Measurements from ENCODE around the gene C2orf80.

DNA sequence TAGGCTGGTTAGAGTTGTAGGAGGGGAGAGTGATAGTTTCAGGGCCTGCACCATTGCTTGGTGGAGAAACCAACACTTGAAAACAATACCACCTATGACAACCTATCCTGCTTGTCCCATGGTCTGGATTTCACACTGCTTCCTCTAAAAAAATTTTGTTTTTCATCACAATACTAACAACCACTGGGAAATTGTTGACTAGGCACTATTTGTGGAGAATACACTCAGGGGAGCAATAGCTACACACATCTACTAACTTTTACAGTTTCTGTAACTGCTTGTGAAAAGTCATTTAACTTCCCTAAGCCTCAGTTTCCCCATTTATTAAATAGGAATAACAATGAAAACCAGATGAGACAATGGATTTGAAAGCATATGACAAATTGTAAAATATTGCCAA, 39.7 kb downstream of the C2orf80 start:
- TF ChIP-seq, protein P1, sequence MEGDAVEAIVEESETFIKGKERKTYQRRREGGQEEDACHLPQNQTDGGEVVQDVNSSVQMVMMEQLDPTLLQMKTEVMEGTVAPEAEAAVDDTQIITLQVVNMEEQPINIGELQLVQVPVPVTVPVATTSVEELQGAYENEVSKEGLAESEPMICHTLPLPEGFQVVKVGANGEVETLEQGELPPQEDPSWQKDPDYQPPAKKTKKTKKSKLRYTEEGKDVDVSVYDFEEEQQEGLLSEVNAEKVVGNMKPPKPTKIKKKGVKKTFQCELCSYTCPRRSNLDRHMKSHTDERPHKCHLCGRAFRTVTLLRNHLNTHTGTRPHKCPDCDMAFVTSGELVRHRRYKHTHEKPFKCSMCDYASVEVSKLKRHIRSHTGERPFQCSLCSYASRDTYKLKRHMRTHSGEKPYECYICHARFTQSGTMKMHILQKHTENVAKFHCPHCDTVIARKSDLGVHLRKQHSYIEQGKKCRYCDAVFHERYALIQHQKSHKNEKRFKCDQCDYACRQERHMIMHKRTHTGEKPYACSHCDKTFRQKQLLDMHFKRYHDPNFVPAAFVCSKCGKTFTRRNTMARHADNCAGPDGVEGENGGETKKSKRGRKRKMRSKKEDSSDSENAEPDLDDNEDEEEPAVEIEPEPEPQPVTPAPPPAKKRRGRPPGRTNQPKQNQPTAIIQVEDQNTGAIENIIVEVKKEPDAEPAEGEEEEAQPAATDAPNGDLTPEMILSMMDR (IDR thresholded peaks at IDR 0.05; ENCODE audit: low read length), result no peak
- TF ChIP-seq EZH2 (IDR thresholded peaks at IDR 0.05; ENCODE audit: borderline replicate concordance, low read length), result no peak

Data from OCI-LY1 (cell line).